HL-60 (cell line): ENCODE data around the gene LRP2BP.
"Not testable (repeated sequence)": the region's sequence is repeated elsewhere in the genome, so short reads cannot be mapped to it uniquely, and the experiment has no call there.

ENCODE experiments used
- DNase-seq, 2 experiments: peaks; one replicate each; pipeline ENCODE4 v3.0.0-alpha.2; 2010 to 2020; ENCODE audit warnings: low read depth in 1 of 2, low spot score in 1 of 2
- H3K27ac ChIP-seq: fragments of 250-450 bp; sonication (Bioruptor Pico); replicated peaks from 2 replicates; pipeline ENCODE4 v1.5.1; 2020; ENCODE audit warnings: mild to moderate bottlenecking, moderate library complexity
- H3K27me3 ChIP-seq: fragments of 250-450 bp; sonication (Bioruptor Pico); 2 replicates; pipeline ENCODE4 v1.5.1; 2021; ENCODE audit warnings: mild to moderate bottlenecking, moderate library complexity; ENCODE audit not compliant: insufficient read depth, poor library complexity, severe bottlenecking
- H3K4me3 ChIP-seq: replicated peaks from 2 replicates; pipeline ENCODE4 v1.5.1; 2011; ENCODE audit warnings: mild to moderate bottlenecking, control low read depth, low read length; ENCODE audit not compliant: insufficient read depth
- CTCF ChIP-seq: IDR thresholded peaks from one replicate; pipeline ENCODE4 v1.5.1; 2011; ENCODE audit warnings: low read length, control low read depth, inconsistent platforms; ENCODE audit not compliant: insufficient read depth
- GABPA ChIP-seq: IDR thresholded peaks from 2 replicates; pipeline ENCODE4 v1.6.1; 2012; ENCODE audit warnings: low read depth
- POLR2AphosphoS5 ChIP-seq: IDR thresholded peaks from 2 replicates; pipeline ENCODE4 v1.6.1; 2012; ENCODE audit warnings: low read depth
- REST ChIP-seq: IDR thresholded peaks from 2 replicates; pipeline ENCODE4 v1.6.1; 2012; ENCODE audit warnings: low read depth; ENCODE audit not compliant: insufficient replicate concordance
- SPI1 ChIP-seq: IDR thresholded peaks from 2 replicates; pipeline ENCODE4 v1.6.1; 2012; ENCODE audit warnings: low read depth, mild to moderate bottlenecking, borderline replicate concordance

Gene LRP2BP

GRCh38 chr4:185332575-185333464 lies 62.9 kb downstream of the LRP2BP start:
- DNase-seq, result no peak
- Histone ChIP-seq H3K27ac (no peak overlapping the region), H3K4me3 (no peak overlapping the region), H3K27me3 (peaks cover 3% of the 10 kb centered on the region)
- no peak for TF ChIP-seq REST
- no peak for TF ChIP-seq GABPA
- TF ChIP-seq POLR2AphosphoS5, result no peak
- TF ChIP-seq CTCF, result no peak
- no peak for TF ChIP-seq SPI1

- not testable (repeated sequence) for H3K27me3 ChIP-seq, DNase-seq
These were observed 65.7 kb downstream of the LRP2BP start for GRCh38 chr4:185329879-185330510.

GRCh38 chr4:185328586-185328985 lies 67.1 kb downstream of the LRP2BP start:
- H3K4me3 ChIP-seq, result no peak overlapping the region
- H3K27me3 ChIP-seq, result peaks cover 3% of the 10 kb centered on the region
- no peak overlapping the region for H3K27ac ChIP-seq
- TF ChIP-seq REST (no peak), GABPA (no peak), CTCF (no peak), SPI1 (no peak), POLR2AphosphoS5 (no peak)
- no peak for DNase-seq

More at GRCh38 chr4:185329879-185330510, 65.7 kb downstream of the LRP2BP start:
- not testable (repeated sequence) for H3K4me3 ChIP-seq, H3K27ac ChIP-seq

GRCh38 chr4:185325721-185326120 lies 70.0 kb downstream of the LRP2BP start:
- DNase-seq, H3K27ac ChIP-seq, H3K4me3 ChIP-seq, H3K27me3 ChIP-seq: not testable (repeated sequence)

- H3K27me3 ChIP-seq, DNase-seq, H3K4me3 ChIP-seq, H3K27ac ChIP-seq: not testable (repeated sequence)
These were observed 71.4 kb downstream of the LRP2BP start for GRCh38 chr4:185324361-185324760.
